Measurements from ENCODE around the gene RASSF3. TPM values are rescaled to one million over a fixed set of nuclear protein-coding genes. Genes with fewer than 3 reads are reported as not detected.

Gene RASSF3
- polyA plus RNA-seq, 1 donor from 2014 or later = 0.06 TPM

- no peaks in the 10 kb centered on the region for H3K27me3 ChIP-seq (ENCODE audit: insufficient read depth, low read depth, low read length)
- no peaks in the 10 kb centered on the region for H3K36me3 ChIP-seq (ENCODE audit: insufficient read depth, low read length)
- H3K4me2 ChIP-seq (ENCODE audit: low read length) = no peak overlapping the region
- no peak overlapping the region for H3K9ac ChIP-seq (ENCODE audit: low read length)
- H3K9me3 ChIP-seq (ENCODE audit: low read length) = peaks cover 5% of the 10 kb centered on the region
- no peaks in the 10 kb centered on the region for H3F3A ChIP-seq (ENCODE audit: insufficient read depth, low read length, poor library complexity, severe bottlenecking)
- H3K79me2 ChIP-seq (replicated peaks; ENCODE audit: insufficient read depth, low read length) = no peaks in the 10 kb centered on the region
- H3K4me3 ChIP-seq (ENCODE audit: low read length) = no peak overlapping the region
- no peak overlapping the region for H3K27ac ChIP-seq (ENCODE audit: low read length)
- H2AFZ ChIP-seq (ENCODE audit: low read depth, low read length) = no peak overlapping the region
- H4K20me1 ChIP-seq (ENCODE audit: insufficient read depth) = no peaks in the 10 kb centered on the region
- TF ChIP-seq POLR2AphosphoS5 (IDR thresholded peaks at IDR 0.05) (no peak), TAF1 (IDR thresholded peaks at IDR 0.05; ENCODE audit: low read depth) (no peak), CTCF (IDR thresholded peaks at IDR 0.05; ENCODE audit: poor library complexity, severe bottlenecking) (no peak), REST (IDR thresholded peaks at IDR 0.05; ENCODE audit: borderline replicate concordance) (no peak)
- H3K9me2 ChIP-seq (ENCODE audit: insufficient read depth, low read length) = no peaks in the 10 kb centered on the region
Observed at GRCh38 chr12:64572241-64572640, 38.1 kb upstream of the RASSF3 start.

- no peak overlapping the region for H3K4me2 ChIP-seq (ENCODE audit: low read length)
- H3K9me2 ChIP-seq (ENCODE audit: insufficient read depth, low read length) = no peaks in the 10 kb centered on the region
- no peak overlapping the region for H3K4me3 ChIP-seq (ENCODE audit: low read length)
- H3K27ac ChIP-seq (ENCODE audit: low read length) = no peak overlapping the region
- no peak for TF ChIP-seq RAD21 (conservative IDR thresholded peaks at IDR 0.05)
- TF ChIP-seq EZH2 (IDR thresholded peaks at IDR 0.05; ENCODE audit: borderline replicate concordance, insufficient read depth, low read length, poor library complexity, severe bottlenecking) = no peak
- no peak for TF ChIP-seq CTCF (IDR thresholded peaks at IDR 0.05; ENCODE audit: poor library complexity, severe bottlenecking)
- no peak for TF ChIP-seq POLR2AphosphoS5 (IDR thresholded peaks at IDR 0.05)
- no peak for TF ChIP-seq SMC3 (conservative IDR thresholded peaks at IDR 0.05; ENCODE audit: poor library complexity)
- TF ChIP-seq REST (IDR thresholded peaks at IDR 0.05; ENCODE audit: borderline replicate concordance) = no peak
- no peak for TF ChIP-seq TAF1 (IDR thresholded peaks at IDR 0.05; ENCODE audit: low read depth)
- no peak for TF ChIP-seq EP300 (conservative IDR thresholded peaks at IDR 0.05; ENCODE audit: poor library complexity, severe bottlenecking)
- peaks cover 5% of the 10 kb centered on the region for H3K9me3 ChIP-seq (ENCODE audit: low read length)
- H3K36me3 ChIP-seq (ENCODE audit: insufficient read depth, low read length) = no peaks in the 10 kb centered on the region
- H3K79me2 ChIP-seq (replicated peaks; ENCODE audit: insufficient read depth, low read length) = no peaks in the 10 kb centered on the region
- H3K27me3 ChIP-seq (ENCODE audit: insufficient read depth, low read depth, low read length) = no peaks in the 10 kb centered on the region
- no peaks in the 10 kb centered on the region for H4K20me1 ChIP-seq (ENCODE audit: insufficient read depth)
- H3K9ac ChIP-seq (ENCODE audit: low read length) = no peak overlapping the region
- no peaks in the 10 kb centered on the region for H3F3A ChIP-seq (ENCODE audit: insufficient read depth, low read length, poor library complexity, severe bottlenecking)
- H2AFZ ChIP-seq (ENCODE audit: low read depth, low read length) = no peak overlapping the region
Observed at GRCh38 chr12:64574837-64575236, 35.5 kb upstream of the RASSF3 start.

All from neural cell (in vitro differentiated cells).